OCI-LY1 (cell line): ENCODE data around the gene SPTSSA.
"Not testable (repeated sequence)": the region's sequence is repeated elsewhere in the genome, so short reads cannot be mapped to it uniquely, and the experiment has no call there.

ENCODE experiments used
- H2AFZ ChIP-seq: fragments of 200-600 bp; sonication (generic), shearing (Covaris generic); 2 replicates; pipeline ENCODE4 v1.6.0; 2014; ENCODE audit warnings: antibody characterized with exemption, mild to moderate bottlenecking, low read length
- H3F3A ChIP-seq: fragments of 200-600 bp; sonication (generic), shearing (Covaris generic); 2 replicates; pipeline ENCODE4 v1.6.0; 2014; ENCODE audit warnings: mild to moderate bottlenecking, antibody characterized with exemption, low read length, moderate library complexity; ENCODE audit not compliant: insufficient read depth
- H3K27ac ChIP-seq: fragments of 200-600 bp; sonication (generic); 2 replicates; pipeline ENCODE4 v1.5.1; 2014; ENCODE audit warnings: low read length, mixed run types, mild to moderate bottlenecking, low read depth; ENCODE audit not compliant: poor library complexity, severe bottlenecking
- H3K27me3 ChIP-seq: fragments of 200-600 bp; sonication (generic); 2 replicates; pipeline ENCODE4 v1.6.0; 2014; ENCODE audit warnings: antibody characterized with exemption, mild to moderate bottlenecking, low read length, moderate library complexity; ENCODE audit not compliant: insufficient read depth
- H3K36me3 ChIP-seq: fragments of 200-600 bp; sonication (generic); 2 replicates; pipeline ENCODE4 v1.6.1; 2014; ENCODE audit warnings: mild to moderate bottlenecking, antibody characterized with exemption, low read length, moderate library complexity, mixed read lengths; ENCODE audit not compliant: insufficient read depth
- H3K4me1 ChIP-seq: fragments of 200-600 bp; sonication (generic); 2 replicates; pipeline ENCODE4 v1.5.1; 2014; ENCODE audit warnings: mild to moderate bottlenecking, low read length, moderate library complexity; ENCODE audit not compliant: insufficient read depth, severe bottlenecking
- H3K4me2 ChIP-seq: fragments of 200-600 bp; sonication (generic), shearing (Covaris generic); 2 replicates; pipeline ENCODE4 v1.6.1; 2014; ENCODE audit warnings: low read length
- H3K4me3 ChIP-seq: fragments of 200-600 bp; sonication (generic); 2 replicates; pipeline ENCODE4 v1.5.1; 2014; ENCODE audit warnings: low read length, low read depth, mild to moderate bottlenecking, mixed read lengths; ENCODE audit not compliant: poor library complexity, severe bottlenecking
- H3K79me2 ChIP-seq: fragments of 200-600 bp; shearing (Covaris generic); 2 replicates; pipeline ENCODE4 v1.6.1; 2016; ENCODE audit warnings: mixed run types, low read length, mixed read lengths; ENCODE audit not compliant: insufficient read depth
- H3K9ac ChIP-seq: fragments of 200-600 bp; sonication (generic), shearing (Covaris generic); 2 replicates; pipeline ENCODE4 v1.6.1; 2014; ENCODE audit warnings: mild to moderate bottlenecking, low read length, mixed read lengths
- H3K9me2 ChIP-seq: fragments of 200-600 bp; sonication (generic), shearing (Covaris generic); 2 replicates; pipeline ENCODE4 v1.6.1; 2014; ENCODE audit warnings: low read depth, mild to moderate bottlenecking, low read length, mixed read lengths
- H3K9me3 ChIP-seq: fragments of 200-600 bp; shearing (Covaris generic); 2 replicates; pipeline ENCODE4 v1.6.1; 2014; ENCODE audit warnings: low read length, mixed read lengths
- H4K20me1 ChIP-seq: fragments of 200-600 bp; sonication (generic), shearing (Covaris generic); 2 replicates; pipeline ENCODE4 v1.6.0; 2016; ENCODE audit warnings: mild to moderate bottlenecking, low read length; ENCODE audit not compliant: insufficient read depth
- EZH2 ChIP-seq: fragments of 200-600 bp; sonication (generic), shearing (Covaris generic); IDR thresholded peaks from 2 replicates; pipeline ENCODE4 v1.8.0; 2017; ENCODE audit warnings: borderline replicate concordance, mixed run types, mild to moderate bottlenecking, antibody characterized with exemption, low read length, moderate library complexity, mixed read lengths
- TF ChIP-seq, protein P1 (sequence below): fragments of 200-600 bp; sonication (generic), shearing (Covaris generic); IDR thresholded peaks from 2 replicates; pipeline ENCODE4 v1.5.1; 2017; ENCODE audit warnings: mild to moderate bottlenecking, antibody characterized with exemption, low read length, moderate library complexity, mixed read lengths

Gene SPTSSA, protein sequence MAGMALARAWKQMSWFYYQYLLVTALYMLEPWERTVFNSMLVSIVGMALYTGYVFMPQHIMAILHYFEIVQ

GRCh38 chr14:34462132-34462893 is at the start of gene SPTSSA:
TSS of gene SPTSSA (minus strand) at chr14:34462240. CDS start at chr14:34462207, 33 bp downstream.
- Histone ChIP-seq H3F3A (no peaks in the 10 kb centered on the region), H3K36me3 (peaks cover under 1% of the 10 kb centered on the region; the same call in 1 of the 2 replicates), H4K20me1 (no peaks in the 10 kb centered on the region), H3K27me3 (no peaks in the 10 kb centered on the region), H3K4me2 (peak within 1 kb of the TSS; percentile 93), H3K9ac (peak within 1 kb of the TSS; percentile 87), H3K4me3 (peak within 1 kb of the TSS; percentile 92), H3K79me2 (peaks cover 32% of the 10 kb centered on the region), H3K9me2 (no peaks in the 10 kb centered on the region), H3K27ac (no peak within 1 kb of the TSS), H2AFZ (peak within 1 kb of the TSS; percentile 14), H3K4me1 (peaks cover 21% of the 10 kb centered on the region), H3K9me3 (no peaks in the 10 kb centered on the region)
- TF ChIP-seq, protein P1, sequence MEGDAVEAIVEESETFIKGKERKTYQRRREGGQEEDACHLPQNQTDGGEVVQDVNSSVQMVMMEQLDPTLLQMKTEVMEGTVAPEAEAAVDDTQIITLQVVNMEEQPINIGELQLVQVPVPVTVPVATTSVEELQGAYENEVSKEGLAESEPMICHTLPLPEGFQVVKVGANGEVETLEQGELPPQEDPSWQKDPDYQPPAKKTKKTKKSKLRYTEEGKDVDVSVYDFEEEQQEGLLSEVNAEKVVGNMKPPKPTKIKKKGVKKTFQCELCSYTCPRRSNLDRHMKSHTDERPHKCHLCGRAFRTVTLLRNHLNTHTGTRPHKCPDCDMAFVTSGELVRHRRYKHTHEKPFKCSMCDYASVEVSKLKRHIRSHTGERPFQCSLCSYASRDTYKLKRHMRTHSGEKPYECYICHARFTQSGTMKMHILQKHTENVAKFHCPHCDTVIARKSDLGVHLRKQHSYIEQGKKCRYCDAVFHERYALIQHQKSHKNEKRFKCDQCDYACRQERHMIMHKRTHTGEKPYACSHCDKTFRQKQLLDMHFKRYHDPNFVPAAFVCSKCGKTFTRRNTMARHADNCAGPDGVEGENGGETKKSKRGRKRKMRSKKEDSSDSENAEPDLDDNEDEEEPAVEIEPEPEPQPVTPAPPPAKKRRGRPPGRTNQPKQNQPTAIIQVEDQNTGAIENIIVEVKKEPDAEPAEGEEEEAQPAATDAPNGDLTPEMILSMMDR: no peak
- no peak for TF ChIP-seq EZH2

DNA sequence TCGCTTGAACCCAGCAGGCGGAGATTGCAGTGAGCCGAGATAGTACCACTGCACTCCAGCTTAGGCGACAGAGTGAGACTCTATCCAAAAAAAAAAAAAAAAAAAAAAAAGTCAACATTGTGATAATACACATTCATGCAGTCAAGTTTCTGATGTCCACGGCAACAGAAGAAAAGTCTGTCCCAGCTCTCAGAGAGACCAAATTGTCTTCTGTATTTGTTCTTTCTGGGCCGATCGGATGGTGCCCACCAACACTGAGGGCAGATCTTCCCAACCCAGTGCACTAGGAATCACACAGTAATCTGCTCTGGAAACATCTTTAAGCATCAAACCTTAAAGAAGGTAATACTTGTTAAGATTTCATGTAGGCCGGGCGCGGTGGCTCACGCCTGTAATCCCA is 45.8 kb upstream of the SPTSSA start:
- Histone ChIP-seq H3K4me3 (no peak overlapping the region), H3K4me2 (no peak overlapping the region), H2AFZ (no peak overlapping the region), H3K9me3 (no peaks in the 10 kb centered on the region), H3K36me3 (no peaks in the 10 kb centered on the region), H3K9ac (no peak overlapping the region), H3F3A (no peaks in the 10 kb centered on the region), H3K79me2 (no peaks in the 10 kb centered on the region), H3K27me3 (no peaks in the 10 kb centered on the region), H3K4me1 (no peaks in the 10 kb centered on the region), H4K20me1 (no peaks in the 10 kb centered on the region), H3K9me2 (no peaks in the 10 kb centered on the region), H3K27ac (no peak overlapping the region)
- TF ChIP-seq EZH2: no peak
- TF ChIP-seq, protein P1: no peak

GRCh38 chr14:34507459-34507858 is 45.4 kb upstream of the SPTSSA start:
- H3K27ac ChIP-seq: no peak overlapping the region
- H3F3A ChIP-seq: no peaks in the 10 kb centered on the region
- no peaks in the 10 kb centered on the region for H3K27me3 ChIP-seq
- no peak overlapping the region for H2AFZ ChIP-seq
- H3K4me3 ChIP-seq: no peak overlapping the region
- H3K4me1 ChIP-seq: no peaks in the 10 kb centered on the region
- no peak overlapping the region for H3K4me2 ChIP-seq
- no peaks in the 10 kb centered on the region for H3K9me2 ChIP-seq
- TF ChIP-seq EZH2: no peak
- TF ChIP-seq, protein P1: no peak
- no peaks in the 10 kb centered on the region for H3K79me2 ChIP-seq
- no peaks in the 10 kb centered on the region for H4K20me1 ChIP-seq
- H3K9me3 ChIP-seq: no peaks in the 10 kb centered on the region
- H3K9ac ChIP-seq: no peak overlapping the region
- no peaks in the 10 kb centered on the region for H3K36me3 ChIP-seq

DNA sequence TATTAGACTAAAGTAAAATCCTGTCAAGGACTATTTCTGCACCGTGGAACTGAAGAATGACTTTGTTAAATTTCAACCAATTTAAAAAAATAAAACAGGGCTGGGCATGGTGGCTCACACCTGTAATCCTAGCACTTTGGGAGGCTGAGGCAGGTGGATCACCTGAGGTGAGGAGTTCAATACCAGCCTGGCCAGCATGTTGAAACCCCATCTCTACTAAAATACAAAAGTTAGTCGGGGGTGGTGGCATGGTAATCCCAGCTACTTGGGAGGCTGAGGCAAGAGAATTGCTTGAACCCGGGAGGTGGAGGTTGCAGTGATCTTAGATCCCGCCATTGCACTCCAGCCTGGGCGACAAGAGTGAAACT is 43.1 kb upstream of the SPTSSA start:
- H3K9me3 ChIP-seq: not testable (repeated sequence)

DNA sequence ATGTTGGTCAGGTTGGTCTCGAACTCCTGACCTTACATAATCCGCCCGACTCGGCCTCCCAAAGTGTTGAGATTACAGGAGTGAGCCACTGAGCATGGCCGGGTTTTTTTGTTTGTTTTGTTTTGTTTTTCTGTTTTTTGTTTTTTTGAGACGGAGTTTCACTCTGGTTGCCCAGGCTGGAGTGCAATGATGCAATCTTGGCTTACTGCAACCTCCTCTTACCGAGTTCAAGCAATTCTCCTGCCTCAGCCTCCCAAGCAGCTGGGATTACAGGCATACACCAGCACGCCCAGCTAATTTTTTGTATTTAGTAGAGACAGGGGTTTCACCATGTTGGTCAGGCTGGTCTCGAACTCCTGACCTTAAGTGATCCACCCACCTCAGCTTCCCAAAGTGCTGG is 42.0 kb upstream of the SPTSSA start:
- H3K9me3 ChIP-seq, H3K9me2 ChIP-seq, H3K9ac ChIP-seq, H3K79me2 ChIP-seq, H3K4me2 ChIP-seq, H3K4me3 ChIP-seq, H3K27ac ChIP-seq, H2AFZ ChIP-seq, H4K20me1 ChIP-seq, H3F3A ChIP-seq, H3K4me1 ChIP-seq, H3K36me3 ChIP-seq, H3K27me3 ChIP-seq: not testable (repeated sequence)

More for the DNA sequence above, 43.1 kb upstream of the SPTSSA start:
- not testable (repeated sequence) for H3K4me2 ChIP-seq, H4K20me1 ChIP-seq, H2AFZ ChIP-seq, H3K27ac ChIP-seq, H3F3A ChIP-seq, H3K9ac ChIP-seq, H3K9me2 ChIP-seq, H3K27me3 ChIP-seq, H3K4me3 ChIP-seq, H3K4me1 ChIP-seq, H3K79me2 ChIP-seq, H3K36me3 ChIP-seq
